ENCODE results near the gene TFCP2. TPM values are rescaled to one million over a fixed set of nuclear protein-coding genes. Genes with fewer than 3 reads are reported as not detected.

TFCP2 gene
- total RNA-seq, 2 donors from 2014 or later, result 8.6 to 9.6 TPM

DNA sequence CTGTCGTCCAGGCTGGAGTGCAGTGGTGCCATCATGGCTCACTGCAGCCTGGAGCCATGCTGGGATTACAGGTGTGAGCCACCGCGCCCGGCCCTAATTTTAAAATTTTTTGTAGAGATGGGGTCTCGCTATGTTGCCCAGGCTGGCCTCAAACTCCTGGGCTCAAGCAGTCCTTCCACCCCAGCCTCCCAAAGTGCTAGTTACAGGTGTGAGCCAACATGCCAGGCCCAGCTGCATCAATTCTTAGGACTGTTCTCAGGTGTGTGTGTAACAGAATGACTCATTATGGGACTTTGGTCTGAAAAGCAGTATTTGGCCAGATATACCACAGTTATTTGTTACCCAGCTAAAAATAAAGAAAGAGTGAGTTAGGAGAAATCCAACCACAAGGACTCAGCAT lies 107.4 kb downstream of the TFCP2 start:
- TF ChIP-seq, protein P1, sequence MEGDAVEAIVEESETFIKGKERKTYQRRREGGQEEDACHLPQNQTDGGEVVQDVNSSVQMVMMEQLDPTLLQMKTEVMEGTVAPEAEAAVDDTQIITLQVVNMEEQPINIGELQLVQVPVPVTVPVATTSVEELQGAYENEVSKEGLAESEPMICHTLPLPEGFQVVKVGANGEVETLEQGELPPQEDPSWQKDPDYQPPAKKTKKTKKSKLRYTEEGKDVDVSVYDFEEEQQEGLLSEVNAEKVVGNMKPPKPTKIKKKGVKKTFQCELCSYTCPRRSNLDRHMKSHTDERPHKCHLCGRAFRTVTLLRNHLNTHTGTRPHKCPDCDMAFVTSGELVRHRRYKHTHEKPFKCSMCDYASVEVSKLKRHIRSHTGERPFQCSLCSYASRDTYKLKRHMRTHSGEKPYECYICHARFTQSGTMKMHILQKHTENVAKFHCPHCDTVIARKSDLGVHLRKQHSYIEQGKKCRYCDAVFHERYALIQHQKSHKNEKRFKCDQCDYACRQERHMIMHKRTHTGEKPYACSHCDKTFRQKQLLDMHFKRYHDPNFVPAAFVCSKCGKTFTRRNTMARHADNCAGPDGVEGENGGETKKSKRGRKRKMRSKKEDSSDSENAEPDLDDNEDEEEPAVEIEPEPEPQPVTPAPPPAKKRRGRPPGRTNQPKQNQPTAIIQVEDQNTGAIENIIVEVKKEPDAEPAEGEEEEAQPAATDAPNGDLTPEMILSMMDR (IDR thresholded peaks at IDR 0.05), result no peak
- Histone ChIP-seq H3K27me3 (no peaks in the 10 kb centered on the region), H3K27ac (no peak overlapping the region), H3K9me3 (no peaks in the 10 kb centered on the region), H3K36me3 (peaks cover 73% of the 10 kb centered on the region), H3K4me3 (no peak overlapping the region), H3K4me1 (no peaks in the 10 kb centered on the region)
- no peak for DNase-seq (ENCODE audit: low spot score)

DNA sequence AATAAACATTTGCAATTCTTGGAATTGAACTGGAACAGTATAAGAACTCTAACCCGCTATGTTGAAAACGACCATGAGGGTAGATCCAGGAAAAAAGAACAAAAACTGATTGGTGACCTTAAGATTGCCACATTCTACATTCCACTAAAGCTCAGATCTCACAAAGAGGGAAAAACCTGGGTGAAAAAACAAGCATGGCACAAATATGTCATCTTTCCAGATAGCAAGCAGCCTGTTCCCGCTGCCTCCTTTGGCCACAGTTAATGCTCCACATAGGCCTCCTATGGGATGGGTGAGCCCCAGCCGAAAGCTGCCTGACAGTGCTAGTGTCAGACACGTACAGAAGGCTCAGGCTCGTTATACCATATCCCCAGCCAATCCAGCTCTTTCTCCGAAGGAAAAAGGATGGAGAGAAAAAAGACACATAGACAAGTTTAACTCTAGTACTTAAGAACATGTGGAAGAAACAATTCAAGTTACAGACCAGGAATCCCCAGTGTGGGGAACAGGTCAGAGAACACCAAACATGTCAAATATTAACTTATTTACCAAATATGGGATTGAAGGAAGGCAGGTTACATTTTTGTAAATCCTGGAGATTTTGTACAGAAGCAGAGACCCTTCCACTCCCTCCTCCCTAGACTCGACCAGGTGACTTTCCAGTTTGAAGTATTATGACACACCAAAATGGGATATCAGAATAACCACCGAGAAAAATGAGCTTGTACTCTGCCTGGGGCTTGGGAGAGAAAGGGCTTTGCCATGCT lies 110.1 kb downstream of the TFCP2 start:
- DNase-seq (ENCODE audit: low spot score), result no peak
- TF ChIP-seq, protein P1 (IDR thresholded peaks at IDR 0.05), result no peak
- peaks cover 83% of the 10 kb centered on the region for H3K36me3 ChIP-seq
- H3K4me1 ChIP-seq, result no peaks in the 10 kb centered on the region
- H3K4me3 ChIP-seq, result no peak overlapping the region
- no peaks in the 10 kb centered on the region for H3K27me3 ChIP-seq
- H3K27ac ChIP-seq, result no peak overlapping the region
- H3K9me3 ChIP-seq, result no peaks in the 10 kb centered on the region

DNA sequence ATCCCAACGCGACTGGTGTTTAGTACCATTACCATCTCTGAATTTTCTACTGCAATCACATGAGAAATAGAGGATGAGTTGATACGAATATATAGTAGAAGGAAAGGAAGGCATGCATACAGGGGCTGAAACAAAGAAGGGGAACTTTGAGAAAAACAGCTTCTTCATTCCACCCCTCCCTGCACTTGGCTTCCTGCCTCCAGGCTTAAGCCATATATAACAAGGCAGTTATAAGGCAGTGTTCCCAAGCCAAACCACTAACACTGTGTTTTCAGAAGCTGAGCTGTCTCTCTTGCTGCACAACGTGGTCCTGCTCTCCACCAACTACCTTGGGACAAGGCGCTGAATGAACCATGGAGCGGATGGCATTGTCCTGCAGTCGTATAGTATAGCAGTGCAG lies 113.8 kb downstream of the TFCP2 start:
- TF ChIP-seq, protein P1 (IDR thresholded peaks at IDR 0.05), result no peak
- H3K4me1 ChIP-seq, result no peaks in the 10 kb centered on the region
- H3K27ac ChIP-seq, result no peak overlapping the region
- H3K27me3 ChIP-seq, result no peaks in the 10 kb centered on the region
- DNase-seq (ENCODE audit: low spot score), result no peak
- H3K9me3 ChIP-seq, result no peaks in the 10 kb centered on the region
- no peak overlapping the region for H3K4me3 ChIP-seq
- peaks cover 75% of the 10 kb centered on the region for H3K36me3 ChIP-seq

DNA sequence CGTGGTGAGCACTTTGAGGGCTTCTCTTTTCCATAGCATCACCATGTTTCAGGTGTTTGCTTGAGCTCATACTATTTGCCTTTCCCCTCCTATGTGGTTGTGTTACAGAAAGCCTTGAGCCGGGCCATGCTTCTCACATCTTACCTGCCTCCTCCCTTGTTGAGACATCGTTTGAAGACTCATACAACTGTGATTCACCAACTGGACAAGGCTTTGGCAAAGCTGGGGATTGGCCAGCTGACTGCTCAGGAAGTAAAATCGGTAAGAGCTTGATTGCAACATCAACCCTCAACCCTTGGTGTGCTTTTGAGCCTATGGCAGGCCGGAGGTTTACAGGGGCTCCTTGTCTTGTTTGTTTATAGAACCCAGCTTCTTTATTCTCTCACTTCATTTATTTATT lies 116.7 kb downstream of the TFCP2 start:
- DNase-seq (ENCODE audit: low spot score), result no peak
- Histone ChIP-seq H3K36me3 (peaks cover 82% of the 10 kb centered on the region), H3K27ac (no peak overlapping the region), H3K27me3 (no peaks in the 10 kb centered on the region), H3K4me1 (no peaks in the 10 kb centered on the region), H3K9me3 (no peaks in the 10 kb centered on the region), H3K4me3 (no peak overlapping the region)
- TF ChIP-seq, protein P1 (IDR thresholded peaks at IDR 0.05), result no peak

DNA sequence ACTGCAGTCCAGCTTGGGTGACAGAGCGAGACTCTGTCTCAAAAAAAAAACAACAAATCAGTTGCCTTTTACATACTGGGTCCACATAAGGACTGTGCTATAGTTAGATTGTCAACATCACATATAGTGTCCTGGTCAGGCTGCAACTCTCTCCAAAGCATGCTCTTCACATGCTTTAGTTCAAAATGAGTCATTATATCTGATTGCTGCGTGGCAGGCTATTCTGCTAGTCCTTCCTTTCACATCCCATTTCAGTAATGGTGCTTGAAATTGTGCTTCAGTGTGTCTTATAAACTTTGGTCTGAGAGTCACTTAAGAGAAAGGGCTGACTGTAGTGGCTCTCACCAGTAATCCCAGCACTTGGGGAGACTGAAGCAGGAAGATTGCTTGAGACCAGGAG lies 117.9 kb downstream of the TFCP2 start:
- no peak for DNase-seq (ENCODE audit: low spot score)
- Histone ChIP-seq H3K4me3 (no peak overlapping the region), H3K27ac (no peak overlapping the region), H3K4me1 (no peaks in the 10 kb centered on the region), H3K9me3 (no peaks in the 10 kb centered on the region), H3K36me3 (peaks cover 77% of the 10 kb centered on the region), H3K27me3 (no peaks in the 10 kb centered on the region)
- TF ChIP-seq, protein P1 (IDR thresholded peaks at IDR 0.05), result no peak

DNA sequence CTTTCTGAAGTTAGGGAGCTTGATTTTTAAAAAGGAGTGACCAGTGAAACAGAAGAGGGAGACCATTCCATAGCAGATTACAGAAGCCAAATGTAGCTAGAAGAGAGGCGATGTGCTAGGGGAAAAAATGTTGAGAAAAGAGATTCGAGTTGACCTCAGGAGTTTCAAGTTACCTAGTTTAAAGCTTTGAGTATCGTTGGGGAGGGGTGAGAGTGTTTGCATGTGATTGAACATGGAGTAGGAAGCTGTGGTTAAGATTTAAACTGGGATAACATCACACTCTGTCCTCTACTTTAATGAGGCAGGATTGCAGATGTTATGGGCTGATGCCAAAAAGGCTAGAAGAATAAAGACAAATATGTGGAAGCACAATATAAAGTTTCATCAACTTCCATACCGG lies 121.1 kb downstream of the TFCP2 start:
- Histone ChIP-seq H3K27ac (no peak overlapping the region), H3K27me3 (no peaks in the 10 kb centered on the region), H3K9me3 (no peaks in the 10 kb centered on the region), H3K4me3 (no peak overlapping the region), H3K36me3 (peaks cover 44% of the 10 kb centered on the region), H3K4me1 (peaks cover 0 to 20% of the 10 kb centered on the region in 2 donors)
- no peak for DNase-seq (ENCODE audit: low spot score)
- TF ChIP-seq, protein P1 (IDR thresholded peaks at IDR 0.05), result no peak
